GM10266 (cell line): ENCODE measurements around the gene SLC24A3.

Experiments
- DNase-seq: peaks from one replicate; pipeline ENCODE4 v3.0.0; 2012; ENCODE audit errors: extremely low spot score
- CTCF ChIP-seq: IDR thresholded peaks from 2 replicates; pipeline ENCODE4 v1.5.1; 2012; ENCODE audit warnings: mild to moderate bottlenecking, low read depth; ENCODE audit not compliant: control insufficient read depth, insufficient read depth; ENCODE audit errors: missing control alignments

The SLC24A3 gene

GRCh38 chr20:19236371-19237055, 24.1 kb downstream of the SLC24A3 start:
- TF ChIP-seq CTCF, result no peak
- DNase-seq, result no peak

DNA sequence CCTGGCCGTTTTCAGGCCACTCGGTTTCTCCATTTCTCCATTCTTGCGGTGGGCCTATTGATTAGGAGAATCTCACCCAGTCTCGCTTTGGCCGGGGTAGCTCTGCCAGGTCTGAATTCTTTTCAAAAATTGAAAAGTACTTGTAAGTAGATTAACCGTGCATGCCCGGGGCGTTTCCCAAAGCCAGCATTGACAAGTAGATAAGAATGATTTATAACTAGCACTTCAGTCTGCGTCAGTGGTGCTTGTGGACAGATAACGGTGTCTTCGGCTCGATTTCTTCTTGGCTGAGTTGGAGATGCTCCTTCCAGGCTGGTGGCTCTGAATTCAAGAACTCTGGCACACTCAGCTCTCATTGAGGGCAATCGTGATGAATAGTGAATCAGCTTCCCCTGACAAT, 29.0 kb downstream of the SLC24A3 start:
- TF ChIP-seq CTCF, result no peak
- DNase-seq, result no peak

DNA sequence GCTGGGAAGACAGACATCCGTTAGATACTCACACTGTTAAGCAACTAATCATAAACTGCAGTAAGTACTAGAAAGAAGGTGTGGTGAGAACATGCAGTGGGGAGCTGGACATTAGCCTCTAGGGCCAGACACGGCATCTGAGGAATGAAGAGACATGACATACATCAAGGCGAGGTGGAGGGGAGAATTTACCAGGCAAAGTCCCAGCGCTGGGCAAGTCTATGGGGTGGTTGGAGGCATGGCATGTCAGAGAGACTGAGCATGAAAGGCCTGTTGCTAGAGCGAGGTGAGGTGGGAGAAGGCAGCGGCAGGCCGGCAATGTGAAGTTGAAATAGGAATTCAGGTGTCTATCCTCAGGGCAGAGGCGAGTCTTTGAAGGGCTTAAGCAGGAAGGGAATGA, 31.8 kb downstream of the SLC24A3 start:
- no peak for TF ChIP-seq CTCF
- DNase-seq, result no peak

DNA sequence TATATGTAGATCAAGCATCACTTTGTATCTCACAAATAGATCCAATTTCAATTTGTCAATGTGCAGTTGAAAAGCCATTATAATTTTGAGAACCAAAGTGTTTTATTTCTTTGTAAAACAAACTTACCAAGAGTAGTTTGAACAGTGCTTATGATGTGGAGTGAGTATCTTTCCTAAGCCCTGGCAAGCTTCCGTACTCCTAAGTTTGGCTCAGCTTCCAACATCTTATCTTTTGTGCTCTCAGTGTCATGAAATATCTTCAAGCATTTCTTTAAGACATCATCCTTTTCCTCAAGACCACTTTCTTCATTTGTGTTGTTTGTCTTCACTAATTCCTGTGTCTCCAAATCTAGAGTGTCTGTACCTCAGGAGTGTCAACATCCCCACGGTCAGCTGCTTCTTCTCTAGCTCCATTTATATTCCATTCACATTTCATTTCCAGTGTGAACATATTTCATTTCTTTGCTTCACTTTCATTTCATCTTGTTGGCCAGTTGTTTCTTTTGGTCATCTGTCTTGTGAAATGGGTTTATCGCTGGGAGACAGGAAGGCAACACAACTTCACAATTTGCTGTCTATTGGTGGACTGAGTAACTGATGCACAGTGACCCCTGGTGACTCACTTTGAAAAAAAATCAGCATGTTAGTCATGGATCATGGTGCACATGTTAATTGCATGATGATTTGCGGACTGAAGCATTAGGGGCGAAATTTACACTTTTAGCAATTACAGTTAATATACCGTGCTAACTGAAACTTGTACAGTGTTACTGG, 36.9 kb downstream of the SLC24A3 start:
- no peak for TF ChIP-seq CTCF
- DNase-seq, result no peak

GRCh38 chr20:19250346-19250745, 37.9 kb downstream of the SLC24A3 start:
- no peak for TF ChIP-seq CTCF
- no peak for DNase-seq

- no peak for DNase-seq
- TF ChIP-seq CTCF, result no peak
Measured at GRCh38 chr20:19251506-19251905, 39.1 kb downstream of the SLC24A3 start.

DNA sequence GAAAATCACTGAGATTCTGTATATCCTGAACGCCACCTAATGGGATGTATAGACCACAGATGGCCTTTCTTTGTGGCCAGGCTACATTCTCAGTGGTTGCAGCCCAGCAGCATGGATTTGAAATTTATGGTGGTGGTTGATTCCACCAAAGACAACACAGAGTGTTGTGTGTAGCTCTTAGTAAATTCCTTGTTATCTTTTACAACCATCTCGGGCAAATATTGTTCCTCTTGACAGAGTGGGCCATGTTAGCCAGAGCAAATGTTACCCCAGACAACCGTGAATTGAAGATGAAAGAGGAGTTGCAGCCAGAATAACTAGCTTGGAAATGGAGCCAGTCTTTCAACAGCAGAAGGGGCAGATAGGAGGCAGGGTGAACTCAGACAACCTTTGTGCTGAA, 39.5 kb downstream of the SLC24A3 start:
- TF ChIP-seq CTCF, result no peak
- DNase-seq, result no peak
